AG04449 (cell line): ENCODE data around the gene ONECUT3.

ENCODE experiments used
- CTCF ChIA-PET: fragments of 350-600 bp; formaldehyde crosslinking; extraction: SDS; loops from one replicate; lab custom pipeline; 2021; ENCODE audit warnings: antibody characterized with exemption; lab: Yijun Ruan, JAX
- POLR2A ChIA-PET: fragments of 400-600, 350-600 bp; formaldehyde crosslinking; extraction: SDS; loops from one replicate; lab custom pipeline; 2020; ENCODE audit warnings: antibody characterized with exemption, inconsistent platforms; lab: Yijun Ruan, JAX
- DNase-seq: peaks from one replicate; pipeline ENCODE4 v3.0.0-alpha.2; 2010; ENCODE audit warnings: low read depth, low spot score
- H3K4me3 ChIP-seq: 2 replicates; pipeline ENCODE4 v1.5.1; 2011; ENCODE audit warnings: low read depth, mild to moderate bottlenecking, control low read depth, low read length
- CTCF ChIP-seq: IDR thresholded peaks from one replicate; pipeline ENCODE4 v1.5.1; 2011; ENCODE audit warnings: mild to moderate bottlenecking, moderate library complexity, low read length, control low read depth, inconsistent platforms; ENCODE audit not compliant: insufficient read depth; ENCODE audit errors: missing control alignments

Gene ONECUT3

DNA sequence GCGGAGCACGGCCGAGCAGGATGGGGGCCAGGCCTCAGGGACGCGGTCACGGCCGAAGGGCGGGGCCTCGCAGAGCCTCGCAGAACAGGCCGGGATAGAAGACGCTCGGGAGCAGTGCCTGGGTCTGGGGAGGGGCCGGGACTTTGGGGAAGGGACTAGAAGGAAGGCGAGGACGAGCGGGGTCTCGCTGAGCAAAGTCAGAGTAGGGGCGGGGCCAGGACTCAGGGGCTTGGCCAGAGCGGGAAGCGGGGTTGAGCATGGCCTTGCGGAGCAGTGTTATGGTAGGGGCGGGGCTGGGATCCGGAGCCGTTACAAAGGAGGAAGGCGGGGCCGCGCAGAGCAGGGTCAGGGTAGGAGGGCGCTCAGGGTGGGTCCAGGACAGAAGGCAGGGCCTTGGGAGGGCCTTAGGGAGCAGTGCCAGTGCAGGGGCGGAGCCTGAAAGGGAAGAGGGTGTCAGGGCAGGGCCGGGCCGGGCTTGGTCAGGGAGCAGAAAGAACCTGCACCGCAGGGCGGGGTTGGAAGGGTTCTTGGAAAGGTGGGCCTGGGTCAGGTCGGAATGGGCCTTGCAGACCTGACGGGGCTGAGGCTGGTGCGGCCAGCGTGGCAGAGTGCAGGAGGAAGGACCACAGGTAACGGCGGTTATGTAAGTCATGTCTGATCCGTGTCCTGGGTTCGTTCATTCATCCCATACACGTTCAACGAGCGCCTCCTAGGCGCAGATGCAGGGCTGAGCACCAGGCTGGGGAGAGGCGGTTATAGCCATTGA is 59.3 kb downstream of the ONECUT3 start:
- CTCF ChIA-PET, result interaction anchor here (1.6 to 3.5 kb wide), 4 partner anchors 10 to 17 kb away, joined by 5 to 39 read pairs (median 13); no protein-coding TSS in a partner anchor
- TF ChIP-seq CTCF, result peak; percentile 69
- POLR2A ChIA-PET, result no interaction called here
- DNase-seq, result peak; percentile 36
- peak overlapping the region; percentile 68 for H3K4me3 ChIP-seq

DNA sequence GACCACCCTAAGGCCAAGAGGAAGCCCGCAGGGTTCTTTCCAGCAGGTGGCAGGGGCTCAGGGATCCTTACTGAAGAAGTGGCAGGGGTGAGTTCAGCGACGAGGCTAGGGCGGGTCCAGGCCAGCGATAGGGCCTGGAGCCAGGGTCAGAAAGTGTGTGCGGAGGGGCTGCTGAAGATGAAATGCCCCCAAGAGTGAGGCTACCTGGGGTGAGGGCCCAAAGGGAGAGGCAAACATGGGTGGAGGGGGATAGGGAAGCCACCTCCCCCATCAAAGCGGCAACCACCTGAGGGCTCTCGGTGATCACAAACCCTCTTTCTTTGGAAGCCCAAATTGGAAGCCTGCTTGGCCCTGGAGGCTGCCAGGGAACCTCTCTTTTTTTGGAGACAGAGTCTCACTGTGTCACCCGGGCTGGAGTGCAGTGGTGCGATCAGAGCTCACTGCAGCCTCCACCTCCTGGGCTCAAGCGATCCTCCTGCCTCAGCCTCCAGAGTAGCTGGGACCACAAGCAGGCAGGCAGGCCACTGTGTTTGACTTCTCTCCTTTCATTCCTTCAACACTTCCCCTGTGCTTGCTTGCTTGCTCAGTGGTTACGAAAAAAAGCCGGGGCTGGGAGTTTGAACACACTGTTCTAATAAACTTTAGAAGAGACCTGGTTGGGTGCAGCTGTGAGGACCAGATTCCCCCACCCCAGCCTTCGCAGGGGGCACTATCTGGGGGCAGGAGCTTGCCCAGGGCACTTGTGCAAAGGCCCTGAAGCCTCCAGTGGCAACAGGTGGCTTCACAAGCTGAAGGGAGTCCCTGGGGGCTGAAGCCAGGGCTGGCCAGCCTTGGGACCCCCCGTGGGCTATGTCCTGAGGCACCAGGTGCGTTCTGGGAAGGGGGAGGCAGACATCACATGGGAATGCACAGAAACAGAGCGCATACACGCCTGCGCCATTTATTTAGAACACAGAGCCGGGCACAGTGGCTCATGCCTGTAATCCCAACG is 60.2 kb downstream of the ONECUT3 start:
- ChIA-PET CTCF (interaction anchor here (0.8 to 3.5 kb wide), 9 partner anchors 9 to 208 kb away, joined by 3 to 39 read pairs (median 4); no protein-coding TSS in a partner anchor), POLR2A (no interaction called here)
- TF ChIP-seq CTCF, result no peak
- H3K4me3 ChIP-seq, result peak overlapping the region; percentile 68
- no peak for DNase-seq

GRCh38 chr19:1814391-1814790 is 61.1 kb downstream of the ONECUT3 start:
- DNase-seq, result no peak
- no peak for TF ChIP-seq CTCF
- no peak overlapping the region for H3K4me3 ChIP-seq
- ChIA-PET POLR2A (no interaction called here), CTCF (interaction anchor here (0.8 to 3.5 kb wide), 9 partner anchors 8 to 209 kb away, joined by 3 to 39 read pairs (median 4); no protein-coding TSS in a partner anchor)

- TF ChIP-seq CTCF, result no peak
- ChIA-PET CTCF (interaction anchor here (0.8 to 3.5 kb wide), 8 partner anchors 11 to 209 kb away, joined by 3 to 39 read pairs (median 4); no protein-coding TSS in a partner anchor), POLR2A (no interaction called here)
- no peak overlapping the region for H3K4me3 ChIP-seq
- DNase-seq, result no peak
Measured at GRCh38 chr19:1814833-1815604, 61.7 kb downstream of the ONECUT3 start.

- no peak overlapping the region for H3K4me3 ChIP-seq
- no peak for TF ChIP-seq CTCF
- ChIA-PET POLR2A (interaction anchor here (0.6 kb wide), 1 partner anchor 233 kb away, joined by 5 read pairs; no protein-coding TSS in a partner anchor), CTCF (interaction anchor here (1.1 to 3.5 kb wide), 2 partner anchors 10 to 21 kb away, joined by 3 to 39 read pairs; no protein-coding TSS in a partner anchor)
- no peak for DNase-seq
Measured at GRCh38 chr19:1815605-1816529, 62.6 kb downstream of the ONECUT3 start.
